ENCODE data around the gene MGLL. TPM values are rescaled to one million over a fixed set of nuclear protein-coding genes. Genes with fewer than 3 reads are reported as not detected.

Gene MGLL
- total RNA-seq, 1 experiment from 2014 or later: 6.8 TPM

DNA sequence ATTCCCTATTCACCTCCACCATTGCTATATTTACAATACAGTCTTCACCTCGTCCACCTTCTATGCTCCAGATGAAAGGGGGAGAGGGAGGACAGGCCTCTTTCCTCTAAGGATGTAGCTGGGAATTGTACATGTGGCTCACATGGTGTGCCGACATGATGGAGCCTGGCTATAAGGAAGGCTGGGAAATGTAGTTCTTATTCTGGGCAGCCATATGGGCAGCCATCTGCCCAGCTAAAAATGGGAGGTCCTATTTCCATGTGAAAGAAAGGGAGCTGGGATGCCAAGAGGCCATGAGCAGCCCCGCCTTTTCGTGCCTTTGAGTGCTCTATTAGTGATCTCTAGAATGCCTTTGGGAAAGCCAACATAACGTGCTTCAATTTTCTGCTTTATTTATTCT, 27.1 kb upstream of the MGLL start:
- intact Hi-C loops (cut with micrococcal nuclease): no loop called here
- ChIA-PET CTCF (no interaction called here), POLR2A (no interaction called here), RAD21 (ENCODE audit: low non-redundant PET in 1 of 2, low total read pairs in 2 of 2, uncharacterized antibody in 2 of 2, unreplicated experiment in 2 of 2) (no interaction called here)
- H3K27ac ChIP-seq (ENCODE audit: low read depth, low read length): no peak overlapping the region
- TF ChIP-seq JUND (IDR thresholded peaks at IDR 0.05): no peak
- no peak for TF ChIP-seq CBX3 (IDR thresholded peaks at IDR 0.05; ENCODE audit: low read depth)
- TF ChIP-seq, protein P1, sequence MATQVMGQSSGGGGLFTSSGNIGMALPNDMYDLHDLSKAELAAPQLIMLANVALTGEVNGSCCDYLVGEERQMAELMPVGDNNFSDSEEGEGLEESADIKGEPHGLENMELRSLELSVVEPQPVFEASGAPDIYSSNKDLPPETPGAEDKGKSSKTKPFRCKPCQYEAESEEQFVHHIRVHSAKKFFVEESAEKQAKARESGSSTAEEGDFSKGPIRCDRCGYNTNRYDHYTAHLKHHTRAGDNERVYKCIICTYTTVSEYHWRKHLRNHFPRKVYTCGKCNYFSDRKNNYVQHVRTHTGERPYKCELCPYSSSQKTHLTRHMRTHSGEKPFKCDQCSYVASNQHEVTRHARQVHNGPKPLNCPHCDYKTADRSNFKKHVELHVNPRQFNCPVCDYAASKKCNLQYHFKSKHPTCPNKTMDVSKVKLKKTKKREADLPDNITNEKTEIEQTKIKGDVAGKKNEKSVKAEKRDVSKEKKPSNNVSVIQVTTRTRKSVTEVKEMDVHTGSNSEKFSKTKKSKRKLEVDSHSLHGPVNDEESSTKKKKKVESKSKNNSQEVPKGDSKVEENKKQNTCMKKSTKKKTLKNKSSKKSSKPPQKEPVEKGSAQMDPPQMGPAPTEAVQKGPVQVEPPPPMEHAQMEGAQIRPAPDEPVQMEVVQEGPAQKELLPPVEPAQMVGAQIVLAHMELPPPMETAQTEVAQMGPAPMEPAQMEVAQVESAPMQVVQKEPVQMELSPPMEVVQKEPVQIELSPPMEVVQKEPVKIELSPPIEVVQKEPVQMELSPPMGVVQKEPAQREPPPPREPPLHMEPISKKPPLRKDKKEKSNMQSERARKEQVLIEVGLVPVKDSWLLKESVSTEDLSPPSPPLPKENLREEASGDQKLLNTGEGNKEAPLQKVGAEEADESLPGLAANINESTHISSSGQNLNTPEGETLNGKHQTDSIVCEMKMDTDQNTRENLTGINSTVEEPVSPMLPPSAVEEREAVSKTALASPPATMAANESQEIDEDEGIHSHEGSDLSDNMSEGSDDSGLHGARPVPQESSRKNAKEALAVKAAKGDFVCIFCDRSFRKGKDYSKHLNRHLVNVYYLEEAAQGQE (IDR thresholded peaks at IDR 0.05; ENCODE audit: low read depth): no peak
- no peak for TF ChIP-seq TCF7L2 (IDR thresholded peaks at IDR 0.05; ENCODE audit: borderline replicate concordance, extremely low read depth, insufficient read depth, insufficient read length)
- TF ChIP-seq YY1 (IDR thresholded peaks at IDR 0.05; ENCODE audit: extremely low read depth, insufficient replicate concordance, low read depth, low read length): no peak
- TF ChIP-seq CEBPB (IDR thresholded peaks at IDR 0.05; ENCODE audit: low read depth): no peak
- no peak for TF ChIP-seq EZH2 (IDR thresholded peaks at IDR 0.05)
- TF ChIP-seq FOSL1 (IDR thresholded peaks at IDR 0.05; ENCODE audit: low read depth): no peak
- TF ChIP-seq SRF (IDR thresholded peaks at IDR 0.05; ENCODE audit: low read depth): no peak
- TF ChIP-seq SP1 (IDR thresholded peaks at IDR 0.05; ENCODE audit: low read depth): no peak
- TF ChIP-seq, protein P2, sequence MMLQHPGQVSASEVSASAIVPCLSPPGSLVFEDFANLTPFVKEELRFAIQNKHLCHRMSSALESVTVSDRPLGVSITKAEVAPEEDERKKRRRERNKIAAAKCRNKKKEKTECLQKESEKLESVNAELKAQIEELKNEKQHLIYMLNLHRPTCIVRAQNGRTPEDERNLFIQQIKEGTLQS (IDR thresholded peaks at IDR 0.05): no peak
- TF ChIP-seq SIN3A (IDR thresholded peaks at IDR 0.05; ENCODE audit: low read depth): no peak
- TF ChIP-seq, protein P3, sequence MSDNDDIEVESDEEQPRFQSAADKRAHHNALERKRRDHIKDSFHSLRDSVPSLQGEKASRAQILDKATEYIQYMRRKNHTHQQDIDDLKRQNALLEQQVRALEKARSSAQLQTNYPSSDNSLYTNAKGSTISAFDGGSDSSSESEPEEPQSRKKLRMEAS (IDR thresholded peaks at IDR 0.05): no peak
- TF ChIP-seq ELF1 (IDR thresholded peaks at IDR 0.05; ENCODE audit: borderline replicate concordance, low read depth): no peak
- no peak for TF ChIP-seq ZFX (IDR thresholded peaks at IDR 0.05)
- TF ChIP-seq RAD21 (IDR thresholded peaks at IDR 0.05; ENCODE audit: low read depth): no peak
- TF ChIP-seq, protein P4, sequence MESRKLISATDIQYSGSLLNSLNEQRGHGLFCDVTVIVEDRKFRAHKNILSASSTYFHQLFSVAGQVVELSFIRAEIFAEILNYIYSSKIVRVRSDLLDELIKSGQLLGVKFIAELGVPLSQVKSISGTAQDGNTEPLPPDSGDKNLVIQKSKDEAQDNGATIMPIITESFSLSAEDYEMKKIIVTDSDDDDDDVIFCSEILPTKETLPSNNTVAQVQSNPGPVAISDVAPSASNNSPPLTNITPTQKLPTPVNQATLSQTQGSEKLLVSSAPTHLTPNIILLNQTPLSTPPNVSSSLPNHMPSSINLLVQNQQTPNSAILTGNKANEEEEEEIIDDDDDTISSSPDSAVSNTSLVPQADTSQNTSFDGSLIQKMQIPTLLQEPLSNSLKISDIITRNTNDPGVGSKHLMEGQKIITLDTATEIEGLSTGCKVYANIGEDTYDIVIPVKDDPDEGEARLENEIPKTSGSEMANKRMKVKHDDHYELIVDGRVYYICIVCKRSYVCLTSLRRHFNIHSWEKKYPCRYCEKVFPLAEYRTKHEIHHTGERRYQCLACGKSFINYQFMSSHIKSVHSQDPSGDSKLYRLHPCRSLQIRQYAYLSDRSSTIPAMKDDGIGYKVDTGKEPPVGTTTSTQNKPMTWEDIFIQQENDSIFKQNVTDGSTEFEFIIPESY (IDR thresholded peaks at IDR 0.05; ENCODE audit: extremely low read depth, insufficient replicate concordance, low read length): no peak
- no peak for TF ChIP-seq EZH2phosphoT487 (IDR thresholded peaks at IDR 0.05; ENCODE audit: borderline replicate concordance)
- no peak for TF ChIP-seq POLR2A (IDR thresholded peaks at IDR 0.05; ENCODE audit: borderline replicate concordance, extremely low read depth, insufficient read depth, insufficient read length)
- no peak for TF ChIP-seq ZNF274 (IDR thresholded peaks at IDR 0.05; ENCODE audit: low read depth, low read length)
- H2AFZ ChIP-seq (ENCODE audit: low read depth, low read length, poor library complexity, severe bottlenecking): no peak overlapping the region
- no peaks in the 10 kb centered on the region for H3K36me3 ChIP-seq (ENCODE audit: control insufficient read depth in 1 of 2, insufficient read depth in 2 of 2, low read length in 2 of 2)
- no peaks in the 10 kb centered on the region for H3K9me2 ChIP-seq (ENCODE audit: insufficient read depth)
- no peaks in the 10 kb centered on the region for H3K9me3 ChIP-seq (ENCODE audit: control insufficient read depth in 1 of 2, insufficient read depth in 1 of 2, low read depth in 1 of 2, low read length in 2 of 2)
- BruUV-seq (replicated peaks): no TSS peak
- H3K9ac ChIP-seq (ENCODE audit: low read length): no peak overlapping the region
- DNase-seq (ENCODE audit: low read depth, low spot score): no peak
- H3K79me2 ChIP-seq (ENCODE audit: insufficient read depth, low read length): no peaks in the 10 kb centered on the region
- H3K4me3 ChIP-seq (replicated peaks in 1 of 2; ENCODE audit: low read depth in 1 of 2, low read length in 2 of 2): no peak overlapping the region
- ATAC-seq: no peak
- no peaks in the 10 kb centered on the region for H3K27me3 ChIP-seq (ENCODE audit: insufficient read depth, low read length)
- no peaks in the 10 kb centered on the region for H3K4me1 ChIP-seq (ENCODE audit: control insufficient read depth in 1 of 2, insufficient read depth in 2 of 2, low read length in 2 of 2)
- H3K4me2 ChIP-seq (ENCODE audit: low read length): no peak overlapping the region
- H4K20me1 ChIP-seq (ENCODE audit: insufficient read depth): no peaks in the 10 kb centered on the region
